SJSA1 (cell line): ENCODE measurements around the gene FUCA2. TPM values are rescaled to one million over a fixed set of nuclear protein-coding genes. Genes with fewer than 3 reads are reported as not detected.
"Not testable (repeated sequence)": the region's sequence is repeated elsewhere in the genome, so short reads cannot be mapped to it uniquely, and the experiment has no call there.

Experiments used
- DNase-seq, 2 experiments: peaks; one replicate each; pipeline ENCODE4 v3.0.0-alpha.2; 2015 to 2020; ENCODE audit warnings: low spot score in 2 of 2, low read depth in 1 of 2
- H3K27ac ChIP-seq: fragments of 250-450 bp; sonication (Bioruptor Pico); 2 replicates; pipeline ENCODE4 v1.5.1; 2020; ENCODE audit warnings: mild to moderate bottlenecking, moderate library complexity
- H3K27me3 ChIP-seq: fragments of 250-450 bp; sonication (Bioruptor Pico); replicated peaks from 2 replicates; pipeline ENCODE4 v1.5.1; 2020; ENCODE audit warnings: mild to moderate bottlenecking, moderate library complexity
- H3K36me3 ChIP-seq: fragments of 250-450 bp; sonication (Bioruptor Pico); 2 replicates; pipeline ENCODE4 v1.5.1; 2020; ENCODE audit warnings: mild to moderate bottlenecking
- H3K4me1 ChIP-seq: fragments of 250-450 bp; sonication (Bioruptor Pico); replicated peaks from 2 replicates; pipeline ENCODE4 v1.6.1; 2021; ENCODE audit warnings: mild to moderate bottlenecking
- H3K4me3 ChIP-seq: fragments of 250-450 bp; sonication (Bioruptor Pico); 2 replicates; pipeline ENCODE4 v1.5.1; 2020; ENCODE audit warnings: mild to moderate bottlenecking
- H3K9me3 ChIP-seq: fragments of 250-450 bp; sonication (Bioruptor Pico); replicated peaks from 2 replicates; pipeline ENCODE4 v1.5.1; 2020; ENCODE audit warnings: mild to moderate bottlenecking
- total RNA-seq: library from RNA; depleted of rRNA; stranded (reverse); fragments of >200 nt; shearing (Covaris generic); gene quantifications from 2 replicates; pipeline ENCODE4 v1.2.3, GENCODE V29; 2014

FUCA2 gene
- total RNA-seq, 1 experiment from 2014 or later: 39.2 TPM

GRCh38 chr6:143504369-143504768 lies 7.2 kb downstream of the FUCA2 start:
- Histone ChIP-seq H3K36me3 (peaks cover 24% of the 10 kb centered on the region), H3K27ac (no peak overlapping the region), H3K4me1 (no peaks in the 10 kb centered on the region), H3K4me3 (no peak overlapping the region), H3K9me3 (no peaks in the 10 kb centered on the region), H3K27me3 (no peaks in the 10 kb centered on the region; the same call in 1 of the 2 replicates)
- DNase-seq: no peak

DNA sequence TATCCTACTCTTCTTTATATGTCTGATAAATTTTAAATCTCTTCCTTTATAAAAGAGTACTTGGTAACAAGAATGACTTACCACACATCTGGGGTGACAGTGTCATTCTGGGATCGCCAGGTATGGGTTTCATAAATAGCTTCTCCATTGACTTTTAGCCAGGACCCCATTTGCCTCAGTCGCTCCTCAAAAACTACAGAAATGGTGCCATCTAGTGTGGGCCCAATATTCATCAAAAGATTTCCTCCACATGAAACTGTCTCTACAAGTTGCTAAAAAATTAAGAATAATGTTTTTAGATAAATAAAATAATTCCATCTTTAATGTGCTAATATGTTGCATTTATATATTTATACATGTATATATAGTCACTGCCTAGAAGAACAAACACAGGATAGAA lies 9.7 kb downstream of the FUCA2 start:
- Histone ChIP-seq H3K4me3 (no peak overlapping the region), H3K27me3 (no peaks in the 10 kb centered on the region; the same call in 1 of the 2 replicates), H3K36me3 (peaks cover 27% of the 10 kb centered on the region), H3K27ac (no peak overlapping the region), H3K4me1 (no peaks in the 10 kb centered on the region), H3K9me3 (no peaks in the 10 kb centered on the region)
- DNase-seq: no peak

GRCh38 chr6:143498428-143498827 lies 13.1 kb downstream of the FUCA2 start:
- no peak overlapping the region for H3K27ac ChIP-seq
- H3K36me3 ChIP-seq: peaks cover 26% of the 10 kb centered on the region
- no peak for DNase-seq
- H3K4me1 ChIP-seq: no peaks in the 10 kb centered on the region
- no peak overlapping the region for H3K4me3 ChIP-seq
- no peaks in the 10 kb centered on the region for H3K9me3 ChIP-seq
- no peaks in the 10 kb centered on the region for H3K27me3 ChIP-seq

DNA sequence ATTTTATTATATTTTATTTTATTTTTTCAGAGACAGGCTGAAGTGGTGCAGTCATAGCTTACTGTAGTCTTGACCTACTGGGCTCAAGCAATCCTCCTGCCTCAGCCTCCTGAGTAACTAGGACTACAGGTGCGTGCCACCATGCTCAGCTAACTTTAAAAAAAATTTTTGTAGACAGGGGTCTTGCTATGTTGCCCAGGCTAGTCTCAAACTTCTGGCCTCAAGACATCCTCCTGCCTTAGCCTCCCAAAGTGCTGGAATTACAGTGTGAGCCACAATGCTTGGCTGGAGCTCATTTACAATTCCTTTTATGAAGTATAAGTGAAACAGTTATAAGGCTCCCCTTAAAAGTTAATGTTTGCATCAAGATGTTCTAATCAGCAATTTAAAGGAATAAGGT lies 14.5 kb downstream of the FUCA2 start:
- Histone ChIP-seq H3K4me1 (no peaks in the 10 kb centered on the region), H3K36me3 (peaks cover 20% of the 10 kb centered on the region; the same call in 1 of the 2 replicates), H3K27ac (no peak overlapping the region), H3K4me3 (no peak overlapping the region), H3K27me3 (no peaks in the 10 kb centered on the region), H3K9me3 (no peaks in the 10 kb centered on the region)
- DNase-seq: no peak

DNA sequence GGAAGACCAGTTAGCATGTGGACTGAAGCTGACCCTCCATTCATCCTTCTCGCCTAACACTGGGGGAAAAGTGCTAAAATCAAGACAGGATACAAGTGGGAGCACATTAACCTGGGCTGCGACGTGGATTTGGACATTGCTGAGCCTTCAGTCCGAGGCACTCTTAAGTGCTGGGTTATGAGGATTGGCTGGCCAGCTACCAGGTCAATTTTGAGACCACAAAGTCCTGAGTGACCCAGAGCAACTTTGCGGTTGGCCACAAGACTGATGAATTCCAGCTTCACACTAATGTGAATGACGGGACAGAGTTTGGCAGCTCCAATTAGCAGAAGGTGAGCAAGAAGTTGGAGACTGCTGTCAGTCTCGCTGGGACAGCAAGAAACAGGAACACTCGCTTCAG lies 20.7 kb downstream of the FUCA2 start:
- H3K4me1 ChIP-seq: no peaks in the 10 kb centered on the region
- peaks cover 7% of the 10 kb centered on the region; the same call in 1 of the 2 replicates for H3K36me3 ChIP-seq
- H3K9me3 ChIP-seq: no peaks in the 10 kb centered on the region
- H3K4me3 ChIP-seq: no peak overlapping the region
- H3K27me3 ChIP-seq: no peaks in the 10 kb centered on the region
- DNase-seq: no peak
- H3K27ac ChIP-seq: no peak overlapping the region

DNA sequence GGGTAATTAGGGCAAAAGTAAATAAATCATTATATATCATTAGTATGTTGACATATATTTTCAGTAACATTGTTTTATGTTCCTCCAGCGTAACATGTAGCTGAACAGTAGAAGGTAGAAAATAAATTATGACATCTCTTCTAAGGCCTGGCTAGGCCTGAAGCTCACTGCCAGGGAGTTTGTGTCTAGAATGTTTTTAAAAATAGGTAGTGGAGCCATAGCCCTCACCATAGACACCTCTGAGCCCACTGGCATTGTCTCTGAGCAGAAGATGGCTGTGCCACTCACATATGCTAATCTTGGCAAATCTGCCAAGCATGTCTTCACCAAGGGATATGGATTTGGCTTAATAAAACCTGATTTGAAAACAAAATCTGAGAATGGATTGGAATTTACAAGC lies 21.3 kb downstream of the FUCA2 start:
- H3K27me3 ChIP-seq: no peaks in the 10 kb centered on the region
- H3K4me3 ChIP-seq: no peak overlapping the region
- no peak overlapping the region for H3K27ac ChIP-seq
- peaks cover 7% of the 10 kb centered on the region; the same call in 1 of the 2 replicates for H3K36me3 ChIP-seq
- H3K4me1 ChIP-seq: no peaks in the 10 kb centered on the region
- DNase-seq: no peak
- no peaks in the 10 kb centered on the region for H3K9me3 ChIP-seq

DNA sequence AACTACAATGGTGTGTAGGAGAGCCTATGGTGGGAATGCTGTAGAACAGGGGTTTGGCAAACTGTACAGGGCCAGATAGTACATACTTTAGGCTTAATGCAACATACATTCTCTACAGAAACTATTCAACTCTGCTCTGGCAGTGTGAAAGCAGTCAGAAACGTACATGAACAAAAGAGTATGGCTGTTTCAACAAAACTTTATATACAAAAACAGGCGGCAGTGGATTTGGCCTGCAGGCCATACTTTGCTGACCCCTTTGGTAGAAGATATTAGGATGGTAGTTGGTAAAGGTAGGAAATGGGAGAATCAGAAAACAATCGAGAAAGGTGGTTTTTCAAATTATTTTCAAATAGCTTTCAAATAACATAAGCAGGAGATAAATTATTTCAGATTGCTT lies 24.8 kb downstream of the FUCA2 start:
- no peak overlapping the region for H3K4me3 ChIP-seq
- no peaks in the 10 kb centered on the region for H3K4me1 ChIP-seq
- H3K36me3 ChIP-seq: no peaks in the 10 kb centered on the region
- no peak for DNase-seq
- no peaks in the 10 kb centered on the region for H3K9me3 ChIP-seq
- H3K27ac ChIP-seq: no peak overlapping the region
- no peaks in the 10 kb centered on the region for H3K27me3 ChIP-seq

DNA sequence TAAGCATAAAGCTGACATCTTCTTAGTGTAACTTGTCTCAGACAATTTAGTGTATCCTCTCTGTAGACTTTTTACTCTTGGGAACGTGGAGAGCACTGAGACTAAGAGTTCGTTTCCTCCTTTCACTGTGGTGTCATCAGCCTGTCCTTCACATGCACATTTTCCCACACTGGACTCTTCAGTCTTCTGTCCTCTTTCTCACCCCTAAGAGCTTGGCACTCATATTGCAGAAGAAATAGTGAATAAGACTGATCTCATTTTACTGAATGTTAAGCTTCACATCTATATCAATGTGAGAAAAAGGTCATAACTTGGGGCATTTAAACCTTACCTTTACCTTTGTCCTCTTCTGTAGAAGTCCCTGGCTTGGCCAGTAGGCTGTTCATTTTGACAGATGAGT lies 25.6 kb downstream of the FUCA2 start:
- no peak for DNase-seq
- no peaks in the 10 kb centered on the region for H3K27me3 ChIP-seq
- H3K4me3 ChIP-seq: no peak overlapping the region
- H3K4me1 ChIP-seq: no peaks in the 10 kb centered on the region
- H3K9me3 ChIP-seq: no peaks in the 10 kb centered on the region
- H3K36me3 ChIP-seq: no peaks in the 10 kb centered on the region
- no peak overlapping the region for H3K27ac ChIP-seq

DNA sequence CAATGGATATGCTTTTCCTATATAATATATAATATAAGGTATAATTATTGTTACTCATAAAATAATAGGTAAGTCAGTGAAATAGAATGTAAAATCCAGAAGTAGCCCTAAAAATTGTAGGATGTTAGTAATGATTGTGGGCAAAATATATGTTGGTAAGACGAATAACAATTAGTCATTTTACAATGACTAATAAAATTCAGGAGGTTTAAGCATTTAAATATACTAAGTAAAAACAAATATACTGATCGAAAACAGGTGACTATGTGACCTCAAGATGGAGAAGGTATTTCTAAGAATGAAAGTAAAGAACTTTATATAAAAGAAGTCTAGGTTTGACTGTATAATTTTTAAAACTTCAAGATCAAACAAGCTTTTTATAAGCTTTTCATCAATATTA lies 28.9 kb downstream of the FUCA2 start:
- Histone ChIP-seq H3K4me1 (no peaks in the 10 kb centered on the region), H3K27me3 (no peaks in the 10 kb centered on the region), H3K9me3 (no peaks in the 10 kb centered on the region), H3K4me3 (no peak overlapping the region), H3K36me3 (0 out of 2 replicates have a peak, but pooled peaks cover 3% of the 10 kb centered on the region), H3K27ac (no peak overlapping the region)
- DNase-seq: no peak

DNA sequence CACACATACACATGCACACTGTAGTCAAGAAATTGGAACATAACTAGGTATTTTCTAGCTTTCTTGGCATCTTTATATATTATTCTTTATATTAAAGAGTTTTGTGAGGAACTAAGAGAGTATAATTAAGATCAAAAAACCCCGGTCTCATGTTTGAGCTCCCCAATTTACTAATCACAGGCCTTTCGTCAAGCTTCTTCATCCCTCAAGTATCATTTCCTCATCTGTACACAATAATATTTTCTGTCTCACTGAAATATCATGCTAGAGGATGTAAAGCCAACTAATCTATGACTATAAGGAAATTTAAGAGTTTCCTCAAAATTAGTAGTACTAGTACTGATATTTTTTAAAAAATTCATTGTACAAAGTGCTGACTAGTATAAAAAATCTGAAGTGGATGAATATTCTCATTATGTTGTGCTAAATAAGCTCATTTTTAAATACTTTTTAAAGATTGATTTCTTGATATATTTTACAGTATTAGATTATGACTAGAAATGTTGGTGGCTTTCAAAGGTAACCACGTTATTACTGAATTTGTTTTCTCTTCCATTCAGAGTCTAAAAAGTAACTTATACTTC lies 32.9 kb downstream of the FUCA2 start:
- no peaks in the 10 kb centered on the region for H3K27me3 ChIP-seq
- H3K4me1 ChIP-seq: no peaks in the 10 kb centered on the region
- no peaks in the 10 kb centered on the region for H3K9me3 ChIP-seq
- 0 out of 2 replicates have a peak, but pooled peaks cover 7% of the 10 kb centered on the region for H3K36me3 ChIP-seq
- no peak for DNase-seq
- H3K4me3 ChIP-seq: no peak overlapping the region
- no peak overlapping the region for H3K27ac ChIP-seq

DNA sequence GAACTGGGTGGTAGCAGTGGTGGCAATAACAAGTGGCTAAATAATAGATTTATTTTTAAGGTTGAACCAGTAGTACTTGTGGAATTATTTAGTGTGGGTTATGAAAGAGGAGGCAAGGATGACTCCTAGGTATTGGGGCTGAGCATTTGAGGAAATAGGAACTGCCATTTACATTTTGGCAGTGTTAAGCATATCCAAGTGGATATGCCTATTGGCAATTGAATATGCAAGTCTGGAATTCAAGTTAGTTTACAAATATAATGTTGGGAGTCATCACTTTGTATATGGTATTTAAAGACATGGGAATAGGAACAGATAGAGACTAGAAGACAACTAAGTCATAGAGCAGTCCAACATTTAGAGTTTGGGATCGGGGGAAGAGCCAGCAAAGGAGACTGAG lies 35.0 kb downstream of the FUCA2 start:
- DNase-seq: no peak
- H3K4me3 ChIP-seq: no peak overlapping the region
- no peaks in the 10 kb centered on the region for H3K9me3 ChIP-seq
- H3K4me1 ChIP-seq: no peaks in the 10 kb centered on the region
- no peak overlapping the region for H3K27ac ChIP-seq
- H3K27me3 ChIP-seq: no peaks in the 10 kb centered on the region
- 0 out of 2 replicates have a peak, but pooled peaks cover 11% of the 10 kb centered on the region for H3K36me3 ChIP-seq

- Histone ChIP-seq H3K4me3 (no peak overlapping the region), H3K9me3 (no peaks in the 10 kb centered on the region), H3K4me1 (no peaks in the 10 kb centered on the region), H3K36me3 (peaks cover 9% of the 10 kb centered on the region; the same call in 1 of the 2 replicates), H3K27ac (no peak overlapping the region), H3K27me3 (no peaks in the 10 kb centered on the region)
- DNase-seq: no peak
Observed at GRCh38 chr6:143471822-143472221, 39.7 kb downstream of the FUCA2 start.

DNA sequence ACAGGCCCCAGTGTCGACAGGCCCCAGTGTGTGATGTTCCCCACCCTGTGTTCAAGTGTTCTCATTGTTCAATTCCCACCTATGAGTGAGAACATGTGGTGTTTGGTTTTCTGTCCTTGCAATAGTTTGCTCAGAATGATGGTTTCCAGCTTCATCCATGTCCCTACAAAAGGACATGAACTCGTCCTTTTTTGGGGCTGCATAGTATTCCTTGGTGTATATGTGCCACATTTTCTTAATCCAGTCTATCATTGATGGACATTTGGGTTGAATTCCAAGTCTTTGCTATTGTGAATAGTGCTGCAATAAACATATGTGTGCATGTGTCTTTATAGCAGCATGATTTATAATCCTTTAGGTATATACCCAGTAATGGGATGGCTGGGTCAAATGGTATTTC lies 42.7 kb downstream of the FUCA2 start:
- DNase-seq, H3K36me3 ChIP-seq, H3K27ac ChIP-seq, H3K27me3 ChIP-seq, H3K9me3 ChIP-seq, H3K4me3 ChIP-seq, H3K4me1 ChIP-seq: not testable (repeated sequence)

DNA sequence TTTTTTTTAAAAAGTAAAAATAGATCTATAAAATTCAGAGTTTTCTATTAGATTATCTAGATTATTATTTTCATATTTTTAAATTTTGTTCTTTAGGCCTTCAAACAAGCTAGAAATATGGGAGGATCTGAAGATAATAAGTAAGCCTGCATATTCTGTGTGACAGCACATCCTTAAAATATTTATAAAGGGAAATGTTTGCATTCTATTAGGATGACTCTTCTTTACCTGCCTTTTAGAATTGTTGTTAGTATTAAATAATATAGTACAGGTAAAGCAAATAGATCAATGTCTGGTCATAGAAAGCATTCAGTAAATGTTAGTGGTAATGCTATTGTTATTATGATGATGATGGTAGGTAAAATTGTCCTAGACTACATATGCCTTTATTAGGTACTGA lies 43.5 kb downstream of the FUCA2 start:
- DNase-seq: no peak
- H3K9me3 ChIP-seq: no peaks in the 10 kb centered on the region
- no peak overlapping the region for H3K27ac ChIP-seq
- no peaks in the 10 kb centered on the region for H3K4me1 ChIP-seq
- H3K27me3 ChIP-seq: no peaks in the 10 kb centered on the region
- peaks cover 9% of the 10 kb centered on the region for H3K36me3 ChIP-seq
- H3K4me3 ChIP-seq: no peak overlapping the region

GRCh38 chr6:143465546-143465945 lies 46.0 kb downstream of the FUCA2 start:
- no peak overlapping the region for H3K27ac ChIP-seq
- H3K4me1 ChIP-seq: no peaks in the 10 kb centered on the region
- no peak overlapping the region for H3K4me3 ChIP-seq
- no peak for DNase-seq
- H3K9me3 ChIP-seq: no peaks in the 10 kb centered on the region
- no peaks in the 10 kb centered on the region for H3K27me3 ChIP-seq
- H3K36me3 ChIP-seq: peaks cover 5% of the 10 kb centered on the region
